NCI-H524 treated with DMSO at 0.1 percent for 48 hours (cell line): Measurements from ENCODE around the gene CRIM1.

Experiments used
- DNase-seq: peaks from one replicate; lab custom pipeline; 2025; lab: John Stamatoyannopoulos, UW

The CRIM1 gene

GRCh38 chr2:36520431-36520830 is 164.9 kb downstream of the CRIM1 start:
- DNase-seq = no peak

GRCh38 chr2:36523153-36523552 is 167.6 kb downstream of the CRIM1 start:
- no peak for DNase-seq

GRCh38 chr2:36525245-36525644 is 169.7 kb downstream of the CRIM1 start:
- DNase-seq = no peak

DNA sequence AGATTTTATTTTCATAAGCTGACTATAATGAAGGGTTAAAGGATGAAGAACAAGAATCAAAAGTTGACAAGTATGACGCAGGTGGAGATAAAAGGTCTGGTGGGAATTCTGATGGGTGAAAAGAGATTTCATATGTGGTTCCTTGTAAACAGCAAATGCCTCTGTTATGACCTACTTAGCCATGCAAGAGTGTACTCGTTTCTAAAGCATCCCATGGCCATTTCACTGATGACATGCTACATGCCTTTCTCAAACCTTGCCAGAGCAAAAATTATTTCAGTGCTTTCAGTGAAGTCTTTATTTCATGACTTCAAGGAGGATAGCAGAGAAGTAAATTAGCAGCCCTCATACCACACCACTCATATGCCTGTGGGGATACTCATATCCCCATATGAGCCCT is 170.6 kb downstream of the CRIM1 start:
- DNase-seq = no peak

- DNase-seq = no peak
Observed at GRCh38 chr2:36528274-36528673, 172.7 kb downstream of the CRIM1 start.

DNA sequence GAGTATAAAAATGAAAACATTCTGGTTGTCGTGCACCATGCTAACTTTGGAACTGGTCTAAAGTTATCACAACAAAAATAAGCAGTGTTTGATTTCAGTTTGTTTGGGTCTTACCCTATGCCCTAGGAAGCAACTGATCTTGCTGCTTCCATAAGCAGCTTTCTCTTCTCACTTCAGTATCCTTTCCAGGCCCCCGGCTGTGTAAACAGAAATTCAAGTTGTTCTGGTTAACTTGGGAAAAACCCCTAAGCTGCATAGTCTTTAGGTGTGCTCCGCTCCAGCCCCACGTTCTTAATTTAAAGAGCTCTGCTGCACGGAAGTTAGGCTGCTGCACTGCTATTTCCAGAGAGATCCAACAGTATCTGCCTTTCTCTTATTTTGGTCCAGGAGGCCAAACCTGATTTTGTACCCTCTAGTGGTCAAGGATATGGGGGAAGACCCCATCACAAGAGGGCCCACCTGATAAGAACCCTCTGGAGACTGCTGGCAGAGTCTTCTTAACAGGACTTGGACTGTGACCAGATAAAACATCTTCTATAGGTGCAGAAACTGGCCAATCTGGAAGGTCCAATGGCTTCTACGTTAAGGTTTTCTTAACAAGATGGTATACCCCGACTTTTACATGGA is 173.3 kb downstream of the CRIM1 start:
- no peak for DNase-seq

DNA sequence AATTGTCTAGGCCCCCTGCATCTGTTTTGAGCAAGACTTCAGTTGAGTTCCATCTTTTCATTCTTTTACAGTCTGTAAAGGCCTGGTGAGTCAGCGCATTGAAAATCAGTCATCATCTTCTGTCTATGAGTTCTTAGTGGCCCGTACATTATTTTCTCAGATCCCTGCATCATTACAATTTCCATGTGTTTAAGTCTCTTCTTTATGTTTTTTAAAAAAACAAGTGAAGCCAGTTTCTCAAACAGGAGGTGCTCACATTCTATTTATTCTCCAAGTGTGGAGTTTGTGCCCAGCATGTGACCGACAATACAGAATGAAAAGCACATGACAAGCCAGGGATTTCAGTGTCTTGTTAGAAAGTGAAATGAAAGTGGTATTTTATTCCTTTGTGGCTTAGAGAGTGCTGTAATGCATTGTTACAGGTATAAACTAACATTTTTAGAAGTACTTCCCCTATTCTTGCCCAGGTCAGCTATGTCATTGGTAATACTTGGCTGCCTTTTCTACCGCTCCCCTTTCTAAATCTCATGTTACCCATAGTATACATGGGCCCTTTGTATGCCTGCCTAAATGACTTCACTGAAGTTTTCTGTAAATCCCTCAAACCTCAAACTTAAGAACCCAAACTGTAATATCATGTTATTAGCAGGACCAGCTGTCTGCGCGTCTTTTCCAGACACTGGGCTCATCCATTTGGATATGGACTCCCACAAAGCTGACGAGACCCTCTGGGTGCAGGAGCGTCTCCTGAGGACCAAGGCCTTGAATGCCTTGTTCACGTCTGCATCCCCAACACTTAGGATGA is 174.8 kb downstream of the CRIM1 start:
- no peak for DNase-seq

- no peak for DNase-seq
Observed at GRCh38 chr2:36530983-36531354, 175.4 kb downstream of the CRIM1 start.

GRCh38 chr2:36534275-36534799 is 178.8 kb downstream of the CRIM1 start:
- no peak for DNase-seq

DNA sequence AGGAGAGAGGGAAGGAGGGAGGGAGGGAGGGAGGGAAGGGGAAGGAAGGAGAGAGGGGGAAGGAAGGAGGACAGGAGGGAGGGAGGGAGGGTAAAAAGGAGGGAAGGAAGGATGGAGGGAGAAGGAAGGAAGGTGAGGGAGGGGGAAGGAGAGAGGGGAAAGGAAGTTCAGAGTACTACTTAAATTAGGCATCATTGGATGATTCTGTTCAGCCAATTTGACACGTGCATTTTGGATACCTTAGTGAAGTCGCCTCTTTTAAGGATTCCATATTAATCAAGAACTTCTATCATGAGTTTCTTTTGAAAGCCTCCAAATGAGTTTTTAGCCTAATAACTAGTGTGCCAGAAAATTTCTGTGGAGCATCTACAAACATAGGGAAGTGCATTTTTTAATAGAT is 179.5 kb downstream of the CRIM1 start:
- DNase-seq = no peak

GRCh38 chr2:36536776-36537175 is 181.2 kb downstream of the CRIM1 start:
- no peak for DNase-seq

- no peak for DNase-seq
Observed at GRCh38 chr2:36538335-36538734, 182.8 kb downstream of the CRIM1 start.

GRCh38 chr2:36539631-36540030 is 184.1 kb downstream of the CRIM1 start:
- DNase-seq = no peak

GRCh38 chr2:36540986-36541754 is 185.6 kb downstream of the CRIM1 start:
- DNase-seq = no peak

DNA sequence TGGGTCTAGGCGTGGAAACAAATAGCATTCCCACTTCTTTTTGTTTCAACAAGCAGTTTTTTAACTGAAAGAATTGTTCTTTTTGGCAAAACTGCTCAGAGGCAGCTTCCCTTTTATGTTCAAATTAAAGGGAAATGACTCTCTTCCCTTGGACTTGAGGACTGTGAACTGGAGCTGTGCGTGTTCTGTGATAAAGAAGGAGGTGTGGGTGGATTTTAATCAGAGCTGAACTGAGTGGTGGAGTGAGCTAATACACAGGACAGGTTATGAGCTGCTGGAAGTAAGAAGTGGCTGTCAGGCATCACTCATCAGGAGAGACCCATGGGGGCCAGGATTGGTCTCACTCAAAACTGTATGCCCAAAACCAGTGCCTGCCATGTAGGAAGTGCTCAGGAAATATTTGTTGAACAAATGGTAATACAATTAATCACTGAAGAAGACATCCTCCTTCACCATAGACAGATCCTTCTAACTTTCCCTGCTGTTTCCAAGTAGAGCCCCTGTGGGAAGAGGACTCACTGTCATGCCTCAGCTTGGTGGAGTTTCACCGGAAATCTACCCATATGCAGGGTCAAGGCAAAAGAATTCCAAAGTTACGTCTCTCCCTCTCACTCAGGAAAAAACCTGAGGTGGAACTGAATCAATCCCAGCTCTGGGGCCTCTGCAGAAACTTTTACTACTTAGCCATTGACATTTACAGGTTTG is 186.5 kb downstream of the CRIM1 start:
- DNase-seq = no peak

DNA sequence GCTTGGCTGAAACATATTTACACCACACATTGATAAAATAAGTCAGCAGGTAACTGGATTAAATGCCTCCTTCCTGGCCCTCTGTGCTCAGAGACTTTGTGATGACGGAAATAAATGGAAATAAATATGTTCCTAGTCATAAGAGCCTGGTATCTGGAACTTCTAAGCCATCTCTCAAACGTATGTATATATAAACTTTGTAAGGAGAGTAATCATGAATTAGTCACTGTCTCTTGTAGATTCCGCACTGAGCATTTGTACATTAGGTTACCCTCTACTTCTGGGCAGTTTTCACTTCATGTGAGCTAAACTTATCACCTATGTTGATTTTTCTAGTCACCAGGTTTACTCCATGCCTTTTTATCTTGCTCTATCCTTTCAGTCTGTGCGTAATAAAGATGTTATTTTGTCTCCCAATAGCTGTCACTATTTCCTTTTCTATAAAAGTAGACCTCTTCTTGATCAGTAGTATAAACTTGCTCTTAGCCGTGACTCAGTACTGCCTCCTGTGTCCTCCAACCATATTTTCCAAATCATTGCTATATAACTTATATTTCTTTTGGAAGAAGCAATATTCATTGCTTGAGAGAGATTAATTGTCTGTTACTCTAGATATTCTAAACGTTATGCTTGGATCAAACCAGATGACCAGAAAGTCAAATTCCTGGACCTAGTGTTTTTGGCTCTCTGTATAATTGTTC is 189.2 kb downstream of the CRIM1 start:
- no peak for DNase-seq

GRCh38 chr2:36545871-36546416 is 190.4 kb downstream of the CRIM1 start:
- DNase-seq = no peak

GRCh38 chr2:36547906-36548305 is 192.3 kb downstream of the CRIM1 start:
- DNase-seq = no peak

DNA sequence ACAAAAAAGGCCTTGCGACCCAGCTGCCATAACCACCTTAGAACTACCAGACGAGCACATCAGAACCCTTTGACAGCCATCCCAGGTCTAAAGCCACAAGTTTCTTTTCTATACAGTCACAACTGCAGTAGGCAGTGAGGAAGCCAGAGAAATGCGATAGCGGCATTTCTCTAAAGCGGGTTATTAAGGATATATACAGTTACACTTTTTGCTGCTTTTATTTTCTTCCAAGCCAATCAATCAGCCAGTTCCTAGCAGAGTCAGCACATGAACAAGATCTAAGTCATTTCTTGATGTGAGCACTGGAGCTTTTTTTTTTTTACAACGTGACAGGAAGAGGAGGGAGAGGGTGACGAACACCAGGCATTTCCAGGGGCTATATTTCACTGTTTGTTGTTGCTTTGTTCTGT is 193.6 kb downstream of the CRIM1 start:
- no peak for DNase-seq

DNA sequence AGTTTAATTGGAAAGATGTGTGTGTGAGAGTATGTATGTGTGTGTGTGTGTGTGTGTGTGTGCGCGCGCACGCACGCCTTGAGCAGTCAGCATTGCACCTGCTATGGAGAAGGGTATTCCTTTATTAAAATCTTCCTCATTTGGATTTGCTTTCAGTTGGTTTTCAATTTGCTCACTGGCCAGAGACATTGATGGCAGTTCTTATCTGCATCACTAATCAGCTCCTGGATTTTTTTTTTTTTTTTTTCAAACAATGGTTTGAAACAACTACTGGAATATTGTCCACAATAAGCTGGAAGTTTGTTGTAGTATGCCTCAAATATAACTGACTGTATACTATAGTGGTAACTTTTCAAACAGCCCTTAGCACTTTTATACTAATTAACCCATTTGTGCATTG is 194.4 kb downstream of the CRIM1 start:
- no peak for DNase-seq

GRCh38 chr2:36553683-36554082 is 198.1 kb downstream of the CRIM1 start:
- DNase-seq = no peak
